ENCODE results near the gene LHFPL3. TPM values are rescaled to one million over a fixed set of nuclear protein-coding genes. Genes with fewer than 3 reads are reported as not detected.

LHFPL3 gene
- total RNA-seq, 6 experiments from 2014 or later = not detected

GRCh38 chr7:104296266-104296665 is 32.1 kb upstream of the LHFPL3 start:
- Histone ChIP-seq H3K27me3 (no peaks in the 10 kb centered on the region), H3K36me3 (no peaks in the 10 kb centered on the region), H3K27ac (no peak overlapping the region), H3K4me1 (peaks cover 0 to 3% (median 0%) of the 10 kb centered on the region in 4 donors), H3K9me3 (no peaks in the 10 kb centered on the region), H3K4me3 (no peak overlapping the region)
- 82% methylated on average over 3 of the region's 3 CpGs for WGBS (ENCODE audit: insufficient coverage, low coverage, low lambda C conversion rate, missing lambda C conversion rate)
- ATAC-seq = no peak
- TF ChIP-seq POLR2A (IDR thresholded peaks at IDR 0.05) (no peak), CTCF (IDR thresholded peaks at IDR 0.05) (no peak)
- intact Hi-C loops (cut with DNase I) = no loop called here
- no peak for DNase-seq

GRCh38 chr7:104296900-104297299 is 31.5 kb upstream of the LHFPL3 start:
- ATAC-seq (peak in 3 of 4 donors; percentile 60 to 74 (median 73)), DNase-seq (no peak)
- H3K36me3 ChIP-seq = no peaks in the 10 kb centered on the region
- H3K27ac ChIP-seq = no peak overlapping the region
- WGBS (ENCODE audit: insufficient coverage, low coverage, low lambda C conversion rate, missing lambda C conversion rate) = 11% methylated on average over 4 of the region's 4 CpGs
- peaks cover 0 to 3% (median 0%) of the 10 kb centered on the region in 4 donors for H3K4me1 ChIP-seq
- no peaks in the 10 kb centered on the region for H3K9me3 ChIP-seq
- no peaks in the 10 kb centered on the region for H3K27me3 ChIP-seq
- no peak overlapping the region for H3K4me3 ChIP-seq
- no peak for TF ChIP-seq POLR2A (IDR thresholded peaks at IDR 0.05)
- no peak for TF ChIP-seq CTCF (IDR thresholded peaks at IDR 0.05)
- intact Hi-C loops (cut with DNase I) = no loop called here

GRCh38 chr7:104299323-104299722 is 29.1 kb upstream of the LHFPL3 start:
- no peaks in the 10 kb centered on the region for H3K9me3 ChIP-seq
- ATAC-seq (no peak), DNase-seq (no peak)
- H3K27me3 ChIP-seq = no peaks in the 10 kb centered on the region
- 53% methylated on average over 3 of the region's 3 CpGs for WGBS (ENCODE audit: insufficient coverage, low coverage, low lambda C conversion rate, missing lambda C conversion rate)
- peaks cover 0 to 3% (median 0%) of the 10 kb centered on the region in 4 donors for H3K4me1 ChIP-seq
- intact Hi-C loops (cut with DNase I) = no loop called here
- TF ChIP-seq POLR2A (IDR thresholded peaks at IDR 0.05) = no peak
- no peak for TF ChIP-seq CTCF (IDR thresholded peaks at IDR 0.05)
- H3K36me3 ChIP-seq = no peaks in the 10 kb centered on the region
- H3K4me3 ChIP-seq = no peak overlapping the region
- H3K27ac ChIP-seq = no peak overlapping the region

DNA sequence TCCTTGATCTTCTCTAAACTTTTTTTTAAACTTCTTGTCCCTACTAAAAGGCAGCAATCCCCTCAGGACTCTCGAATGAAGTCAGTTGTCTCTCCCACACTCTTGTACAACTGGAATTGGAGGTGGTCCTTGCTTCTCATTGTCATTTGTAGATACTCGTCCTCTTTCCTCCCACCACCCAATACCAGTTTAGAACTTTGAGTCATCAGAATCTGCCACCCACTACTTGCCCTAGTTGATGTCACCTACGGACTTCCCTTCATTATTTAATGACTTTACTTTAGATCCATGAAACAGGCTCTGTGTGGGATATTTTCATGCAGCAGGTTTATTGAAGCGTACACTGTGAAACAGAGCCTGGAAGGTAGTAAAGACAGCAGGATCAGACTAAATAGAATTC is 28.6 kb upstream of the LHFPL3 start:
- 37% methylated on average over 4 of the region's 4 CpGs for WGBS (ENCODE audit: insufficient coverage, low coverage, low lambda C conversion rate, missing lambda C conversion rate)
- Histone ChIP-seq H3K9me3 (no peaks in the 10 kb centered on the region), H3K4me3 (no peak overlapping the region), H3K4me1 (peaks cover 0 to 3% (median 0%) of the 10 kb centered on the region in 4 donors), H3K27ac (no peak overlapping the region), H3K36me3 (no peaks in the 10 kb centered on the region), H3K27me3 (no peaks in the 10 kb centered on the region)
- ATAC-seq = no peak
- intact Hi-C loops (cut with DNase I) = no loop called here
- TF ChIP-seq CTCF (IDR thresholded peaks at IDR 0.05) (no peak), POLR2A (IDR thresholded peaks at IDR 0.05) (no peak)
- no peak for DNase-seq

DNA sequence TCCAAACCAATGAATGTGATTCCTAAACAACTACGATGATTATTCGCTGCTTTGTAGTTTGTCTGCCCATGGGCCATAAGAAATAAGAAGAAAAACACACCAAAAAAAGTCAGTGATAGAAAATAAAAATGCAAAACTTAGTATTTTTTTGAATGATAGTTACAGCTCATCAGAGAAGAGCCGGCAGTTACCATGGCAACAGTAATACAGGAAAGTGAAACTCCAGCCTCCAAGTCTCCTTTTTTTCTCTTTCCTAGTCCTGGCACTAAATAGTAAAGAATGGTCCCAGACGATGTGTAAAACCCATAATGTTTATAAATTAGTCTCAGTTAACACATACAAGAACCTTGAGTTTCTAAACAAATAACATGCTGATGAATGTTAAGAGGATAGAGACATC is 21.6 kb upstream of the LHFPL3 start:
- H3K36me3 ChIP-seq = no peaks in the 10 kb centered on the region
- WGBS (ENCODE audit: insufficient coverage, low coverage, low lambda C conversion rate, missing lambda C conversion rate) = 52% methylated on average over 4 of the region's 4 CpGs
- no peaks in the 10 kb centered on the region for H3K4me1 ChIP-seq
- no peak overlapping the region for H3K4me3 ChIP-seq
- no peak for TF ChIP-seq CTCF (IDR thresholded peaks at IDR 0.05)
- no peak for TF ChIP-seq POLR2A (IDR thresholded peaks at IDR 0.05)
- no peaks in the 10 kb centered on the region for H3K27me3 ChIP-seq
- ATAC-seq (no peak), DNase-seq (no peak)
- H3K27ac ChIP-seq = no peak overlapping the region
- no peaks in the 10 kb centered on the region for H3K9me3 ChIP-seq
- intact Hi-C loops (cut with DNase I) = no loop called here

Measured in right lobe of liver (tissue), 6 donors.